ENCODE data around the gene BNC2.

DNA sequence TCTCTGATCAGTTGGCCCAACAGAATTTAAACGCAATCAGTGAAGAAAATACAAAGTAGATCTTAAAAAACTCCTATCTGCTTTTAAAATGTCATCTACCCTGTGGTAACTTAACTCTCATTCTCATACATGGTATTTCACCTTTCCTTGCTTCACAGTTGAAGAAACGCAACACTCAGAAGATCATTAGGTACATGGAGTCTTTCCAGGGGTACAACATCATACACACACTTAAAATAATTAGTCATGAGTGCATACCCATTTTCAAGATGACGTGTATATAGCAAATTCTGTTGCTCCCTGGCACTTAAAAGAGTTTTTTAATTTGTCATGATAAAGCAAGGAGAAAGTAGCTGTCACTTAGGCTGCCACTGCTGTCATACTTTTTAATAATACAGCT is 259.9 kb downstream of the BNC2 start:
- TF ChIP-seq, protein P1, sequence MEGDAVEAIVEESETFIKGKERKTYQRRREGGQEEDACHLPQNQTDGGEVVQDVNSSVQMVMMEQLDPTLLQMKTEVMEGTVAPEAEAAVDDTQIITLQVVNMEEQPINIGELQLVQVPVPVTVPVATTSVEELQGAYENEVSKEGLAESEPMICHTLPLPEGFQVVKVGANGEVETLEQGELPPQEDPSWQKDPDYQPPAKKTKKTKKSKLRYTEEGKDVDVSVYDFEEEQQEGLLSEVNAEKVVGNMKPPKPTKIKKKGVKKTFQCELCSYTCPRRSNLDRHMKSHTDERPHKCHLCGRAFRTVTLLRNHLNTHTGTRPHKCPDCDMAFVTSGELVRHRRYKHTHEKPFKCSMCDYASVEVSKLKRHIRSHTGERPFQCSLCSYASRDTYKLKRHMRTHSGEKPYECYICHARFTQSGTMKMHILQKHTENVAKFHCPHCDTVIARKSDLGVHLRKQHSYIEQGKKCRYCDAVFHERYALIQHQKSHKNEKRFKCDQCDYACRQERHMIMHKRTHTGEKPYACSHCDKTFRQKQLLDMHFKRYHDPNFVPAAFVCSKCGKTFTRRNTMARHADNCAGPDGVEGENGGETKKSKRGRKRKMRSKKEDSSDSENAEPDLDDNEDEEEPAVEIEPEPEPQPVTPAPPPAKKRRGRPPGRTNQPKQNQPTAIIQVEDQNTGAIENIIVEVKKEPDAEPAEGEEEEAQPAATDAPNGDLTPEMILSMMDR (IDR thresholded peaks at IDR 0.05; ENCODE audit: low read length): no peak
- no peak for TF ChIP-seq EZH2 (IDR thresholded peaks at IDR 0.05; ENCODE audit: borderline replicate concordance, low read length)
